GM11168 (cell line): ENCODE results near the gene BCO1.

Experiments
- in situ Hi-C: fragments of 300-500 bp; cut with MboI; formaldehyde crosslinking; loops from one replicate; pipeline ENCODE4 v1.12.0; 2022; ENCODE audit warnings: low sequenced_read_pairs; ENCODE audit not compliant: unreplicated experiment

The BCO1 gene

DNA sequence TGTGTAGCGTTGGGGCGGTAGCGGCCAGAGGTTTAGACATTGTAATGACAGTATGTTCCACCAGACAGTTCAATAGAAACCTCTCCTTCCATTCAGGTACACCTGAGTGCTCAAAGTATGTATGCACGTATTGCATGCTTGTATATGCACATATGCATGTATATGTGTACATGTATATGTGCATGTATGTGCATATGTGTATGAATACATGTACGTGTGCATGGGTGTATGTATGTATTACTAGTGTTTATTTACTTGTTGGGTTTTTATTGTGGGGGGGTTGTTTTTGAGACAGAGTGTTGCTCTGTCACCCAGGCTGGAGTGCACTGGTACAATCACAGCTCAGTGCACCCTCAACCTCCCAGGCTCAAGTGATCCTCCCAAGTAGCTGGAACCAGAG lies 30.0 kb downstream of the BCO1 start:
- in situ Hi-C loops = no loop called here

DNA sequence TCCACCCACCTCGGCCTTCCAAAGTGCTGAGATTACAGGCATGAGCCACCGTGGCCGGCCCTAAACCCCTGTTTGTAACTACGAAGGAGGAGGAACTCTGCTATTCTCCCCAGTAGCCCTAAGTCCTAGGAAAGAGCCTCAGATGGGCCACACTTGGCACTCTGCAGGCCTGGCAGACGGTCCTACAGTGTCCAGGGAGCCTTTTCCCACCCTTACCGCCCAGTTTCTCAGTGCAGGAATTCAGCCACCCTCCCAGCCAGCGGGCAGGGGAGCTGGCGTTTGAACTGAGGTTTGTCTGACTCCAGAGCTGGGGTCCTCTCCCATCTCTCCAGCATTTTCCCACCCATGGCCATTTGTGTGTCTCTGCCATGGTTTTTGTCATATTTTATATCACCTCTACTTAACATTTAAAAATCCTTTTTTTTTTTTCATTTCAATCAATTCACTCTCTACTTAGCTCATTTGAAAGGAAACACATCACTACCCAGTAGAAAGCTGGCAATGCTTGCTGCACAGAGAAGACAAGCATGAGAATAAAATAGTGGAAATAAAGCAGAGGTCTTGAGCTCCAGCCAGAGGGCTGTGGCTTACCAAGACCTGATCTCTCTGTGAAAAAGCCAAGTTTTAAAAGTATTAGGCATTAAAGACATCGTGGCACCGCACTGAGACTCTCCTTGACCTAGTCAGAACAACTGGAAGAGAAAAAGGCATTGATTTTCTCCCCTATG lies 34.9 kb downstream of the BCO1 start:
- in situ Hi-C loops = no loop called here

DNA sequence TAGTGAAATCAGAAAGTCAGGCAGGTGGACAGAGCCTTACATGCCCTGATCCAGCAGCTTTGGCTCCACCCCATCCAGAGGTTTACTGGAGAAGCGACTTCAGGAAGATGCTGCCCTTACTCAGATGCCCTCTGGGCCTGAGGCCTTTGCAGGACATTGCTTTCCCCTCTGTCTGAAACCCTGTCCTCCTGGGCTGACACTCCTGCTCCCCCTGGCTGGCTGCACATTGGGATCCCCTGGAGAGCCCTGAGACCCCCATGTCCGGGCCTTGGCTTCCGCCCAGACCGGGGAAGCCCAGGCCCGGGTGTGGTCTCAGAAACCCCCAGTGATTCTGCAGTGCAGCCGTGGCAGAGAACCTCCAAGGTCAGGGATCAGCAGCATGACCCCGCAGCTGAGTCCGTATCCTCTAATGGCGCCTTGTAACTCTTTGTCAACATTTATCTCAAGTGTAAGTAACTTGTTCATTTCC lies 36.6 kb downstream of the BCO1 start:
- in situ Hi-C loops = no loop called here

DNA sequence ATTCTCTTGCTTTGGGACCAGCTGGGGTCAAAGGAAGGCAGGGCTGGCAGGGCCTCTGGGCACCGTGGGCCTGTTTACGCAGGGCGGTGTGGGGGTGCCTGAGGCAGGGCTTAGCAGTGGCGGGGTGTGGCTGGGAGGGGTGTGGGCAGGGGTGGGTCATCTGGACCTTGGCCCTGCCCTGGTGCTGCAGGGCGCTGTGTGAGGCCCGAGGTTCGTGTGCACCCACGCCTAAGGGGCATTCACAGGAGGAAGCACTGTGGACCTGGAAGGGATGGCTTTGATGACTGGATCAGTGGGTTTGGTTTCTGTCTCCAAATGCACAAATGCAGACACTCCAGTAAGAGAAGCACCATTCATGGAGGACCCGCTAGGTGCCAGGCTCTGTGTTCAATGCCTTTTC lies 37.3 kb downstream of the BCO1 start:
- in situ Hi-C loops = no loop called here

DNA sequence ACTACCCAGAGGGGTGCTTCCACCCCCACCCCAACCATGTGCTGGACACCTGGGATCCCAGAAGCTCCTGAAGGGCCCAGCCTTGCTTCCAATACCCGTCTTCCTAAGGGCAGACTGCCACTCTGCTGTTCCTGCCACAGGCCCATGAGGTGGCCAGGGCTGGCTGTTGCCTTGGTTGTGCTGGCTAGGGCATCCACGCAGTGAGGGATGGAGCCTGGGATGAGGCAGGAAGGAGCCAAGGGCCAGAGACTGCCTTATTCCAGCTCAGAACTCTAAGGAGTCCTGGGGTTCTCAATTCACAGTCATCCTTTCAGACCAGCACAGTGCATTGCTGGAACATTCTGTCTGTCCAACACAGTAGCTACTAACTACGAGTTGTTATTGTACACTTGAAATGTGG lies 37.8 kb downstream of the BCO1 start:
- in situ Hi-C loops = no loop called here

DNA sequence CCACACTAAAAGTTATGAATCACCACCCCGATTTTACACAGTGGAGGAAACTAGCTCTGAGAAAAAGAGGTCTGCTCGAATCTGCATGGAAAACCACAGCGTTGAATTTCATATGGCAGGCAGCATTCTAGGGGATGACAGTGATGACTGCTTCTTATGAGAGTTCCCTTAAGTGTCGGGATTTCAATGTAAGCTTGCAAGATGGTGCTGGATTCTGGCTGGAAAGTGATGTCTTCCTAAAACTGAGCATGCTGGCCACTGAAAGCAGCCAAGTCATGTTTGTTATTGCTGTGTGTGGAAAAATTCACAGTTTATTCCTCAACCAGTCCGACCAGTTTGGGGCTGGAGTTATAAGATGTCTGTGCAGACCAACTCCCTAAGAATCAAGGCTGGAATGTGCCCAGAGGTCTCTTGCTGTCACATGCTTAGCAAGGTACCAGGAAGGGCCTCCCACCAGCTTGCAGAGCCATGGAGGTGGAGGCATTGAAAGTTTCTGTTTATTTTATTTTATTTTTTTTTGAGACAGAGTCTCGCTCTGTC lies 39.1 kb downstream of the BCO1 start:
- in situ Hi-C loops = no loop called here

DNA sequence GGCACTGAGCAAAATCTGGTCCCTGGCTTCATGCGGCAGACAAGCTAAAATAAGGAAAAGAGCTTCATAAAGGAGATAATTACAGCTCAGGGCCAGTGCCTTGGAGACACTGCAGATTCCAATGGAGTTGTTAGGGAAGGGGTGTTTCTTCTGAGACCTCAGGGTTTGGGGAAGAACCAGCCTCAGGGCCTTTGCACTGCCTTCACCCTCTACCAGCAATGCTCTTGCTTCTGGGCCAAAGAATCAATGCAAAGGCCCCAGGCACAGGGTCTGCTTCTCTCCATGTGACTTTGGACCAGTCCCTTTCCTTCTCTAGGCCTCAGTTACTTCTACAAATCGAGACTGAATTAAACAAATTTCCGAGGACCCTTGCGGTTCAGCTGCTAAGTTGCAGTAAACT lies 40.0 kb downstream of the BCO1 start:
- in situ Hi-C loops = no loop called here

DNA sequence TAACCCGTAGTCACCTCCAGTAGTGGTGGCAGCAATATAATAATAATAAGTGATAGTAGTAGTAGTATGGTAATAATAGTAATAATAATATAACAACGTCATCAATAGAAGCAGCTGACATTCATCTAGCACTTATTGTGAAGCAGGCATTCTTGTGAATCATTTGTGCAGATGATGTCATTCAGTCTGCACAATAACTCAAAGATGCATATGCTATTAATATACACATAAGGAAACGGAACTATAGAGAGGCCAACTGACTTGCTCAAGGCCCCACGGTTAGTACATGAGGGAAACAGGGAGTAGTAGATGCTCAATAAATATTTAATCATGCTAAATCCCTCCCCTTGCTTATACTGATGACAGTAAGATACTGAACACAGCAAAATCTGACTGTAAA lies 40.9 kb downstream of the BCO1 start:
- in situ Hi-C loops = no loop called here

DNA sequence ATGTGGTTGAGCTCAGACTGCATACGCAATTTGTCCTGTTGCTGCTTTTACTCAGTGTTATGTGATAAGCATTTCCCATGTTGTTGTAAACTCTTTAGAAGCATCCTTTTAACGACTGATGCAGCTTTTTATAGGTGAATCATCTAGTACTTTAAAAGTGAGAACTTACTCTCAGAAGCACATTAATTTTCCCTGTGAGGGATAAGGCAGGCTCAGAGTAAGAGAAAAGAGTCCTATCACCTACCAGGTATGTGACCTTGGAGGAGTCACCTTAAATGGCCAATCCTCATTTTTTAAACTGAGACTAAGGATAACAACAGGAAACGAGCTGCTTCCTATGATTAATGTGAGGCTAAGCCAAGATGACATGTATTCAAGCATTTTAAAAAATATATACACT lies 41.9 kb downstream of the BCO1 start:
- in situ Hi-C loops = no loop called here

DNA sequence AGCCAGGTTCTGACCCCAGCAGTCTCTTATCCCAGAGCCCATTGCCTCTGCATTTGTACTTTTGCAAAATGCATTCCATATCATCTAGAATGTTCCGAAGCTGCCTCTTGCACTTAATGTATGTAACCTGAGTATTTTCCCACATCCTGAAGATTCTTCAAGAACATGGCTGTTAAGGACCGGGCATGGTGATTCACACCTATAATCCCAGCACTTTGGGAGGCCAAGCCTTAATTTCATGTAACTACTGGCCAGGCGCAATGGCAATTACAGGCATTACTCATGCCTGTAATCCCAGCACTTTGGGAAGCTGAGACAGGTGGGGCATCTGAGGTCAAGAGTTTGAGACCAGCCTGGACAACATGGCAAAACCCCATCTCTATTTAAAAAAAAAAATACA lies 44.6 kb downstream of the BCO1 start:
- in situ Hi-C loops = no loop called here

DNA sequence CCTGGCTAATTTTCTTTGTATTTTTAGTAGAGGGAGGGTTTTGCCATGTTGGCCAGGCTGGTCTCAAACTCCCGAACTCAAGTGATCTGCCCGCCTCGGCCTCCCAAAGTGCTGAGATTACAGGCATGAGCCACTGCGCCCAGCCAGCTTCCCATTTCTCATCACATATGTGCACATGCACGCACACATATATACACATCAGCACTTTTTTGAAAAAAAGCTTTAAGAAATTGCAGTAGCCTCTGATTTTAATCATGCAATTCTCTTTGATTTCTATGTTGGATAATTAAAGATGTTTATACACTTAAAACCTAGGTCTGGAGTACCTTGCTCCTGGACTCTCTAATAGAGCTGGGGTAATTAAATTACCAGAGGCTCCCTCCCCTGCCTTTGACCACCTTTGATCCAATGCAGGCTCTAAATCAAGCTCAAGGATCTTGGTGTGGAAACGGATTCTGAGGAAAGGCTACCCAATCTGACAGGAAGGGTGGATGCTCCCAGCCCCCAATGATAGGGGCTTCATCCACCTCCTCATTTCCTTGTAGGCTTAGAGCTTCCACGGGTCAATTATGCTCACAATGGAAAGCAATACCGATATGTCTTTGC lies 46.6 kb downstream of the BCO1 start:
- in situ Hi-C loops = no loop called here

DNA sequence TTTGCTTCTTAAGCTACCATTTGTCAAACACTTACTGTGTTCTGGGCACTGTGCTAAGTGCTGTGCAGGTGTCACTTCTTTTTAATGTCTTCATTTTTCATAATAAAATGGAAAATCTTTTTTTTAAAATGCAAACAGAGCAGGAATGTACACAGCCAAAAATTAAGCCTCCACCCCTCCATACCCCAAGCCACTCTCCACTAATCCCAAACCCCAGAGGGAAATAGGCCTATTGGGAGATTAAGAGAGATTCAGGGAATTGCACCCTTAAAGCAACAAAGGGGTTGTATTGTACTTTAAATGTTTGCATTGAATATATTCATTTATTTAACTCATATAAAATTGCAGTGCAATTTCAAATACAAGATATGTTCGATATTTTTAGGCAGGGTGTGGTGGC lies 47.7 kb downstream of the BCO1 start:
- in situ Hi-C loops = no loop called here

DNA sequence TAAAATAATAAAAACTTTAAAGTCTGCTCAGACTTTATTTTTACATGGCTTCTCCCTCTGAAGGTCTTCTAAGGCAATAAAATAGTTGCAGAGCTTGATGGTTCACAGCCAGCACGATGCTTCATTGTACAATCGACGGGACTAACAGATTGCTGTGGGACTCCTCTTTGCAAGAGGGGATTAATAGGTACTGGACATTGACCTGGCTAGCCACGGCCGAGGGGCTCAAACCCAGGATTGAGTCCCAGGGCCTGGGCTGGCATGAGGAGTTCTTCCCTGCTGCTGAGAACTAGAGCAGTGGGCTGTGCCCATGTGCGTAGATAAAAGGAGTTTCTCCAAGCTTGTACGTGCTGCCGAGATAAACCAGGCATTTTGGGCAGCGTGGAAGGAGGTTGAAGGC lies 52.6 kb downstream of the BCO1 start:
- in situ Hi-C loops = no loop called here

DNA sequence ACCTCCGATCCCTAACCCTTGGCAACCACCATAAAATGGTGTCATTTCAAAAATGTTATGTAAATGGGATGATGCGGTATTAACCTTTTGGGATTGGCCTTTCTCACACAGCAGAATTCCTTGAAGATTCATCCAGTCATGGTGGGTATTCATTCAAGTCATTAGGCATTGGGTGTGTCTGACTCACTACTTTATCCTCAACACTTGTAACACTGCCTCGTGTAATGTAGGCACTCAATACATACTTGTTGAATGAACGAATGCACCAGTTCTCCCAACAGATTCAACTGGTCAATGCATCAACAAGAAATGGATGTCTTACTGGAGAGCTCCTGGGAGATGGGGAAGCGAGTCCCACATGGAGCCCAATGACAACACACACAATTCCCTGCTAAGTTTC lies 54.4 kb downstream of the BCO1 start:
- in situ Hi-C loops = no loop called here

DNA sequence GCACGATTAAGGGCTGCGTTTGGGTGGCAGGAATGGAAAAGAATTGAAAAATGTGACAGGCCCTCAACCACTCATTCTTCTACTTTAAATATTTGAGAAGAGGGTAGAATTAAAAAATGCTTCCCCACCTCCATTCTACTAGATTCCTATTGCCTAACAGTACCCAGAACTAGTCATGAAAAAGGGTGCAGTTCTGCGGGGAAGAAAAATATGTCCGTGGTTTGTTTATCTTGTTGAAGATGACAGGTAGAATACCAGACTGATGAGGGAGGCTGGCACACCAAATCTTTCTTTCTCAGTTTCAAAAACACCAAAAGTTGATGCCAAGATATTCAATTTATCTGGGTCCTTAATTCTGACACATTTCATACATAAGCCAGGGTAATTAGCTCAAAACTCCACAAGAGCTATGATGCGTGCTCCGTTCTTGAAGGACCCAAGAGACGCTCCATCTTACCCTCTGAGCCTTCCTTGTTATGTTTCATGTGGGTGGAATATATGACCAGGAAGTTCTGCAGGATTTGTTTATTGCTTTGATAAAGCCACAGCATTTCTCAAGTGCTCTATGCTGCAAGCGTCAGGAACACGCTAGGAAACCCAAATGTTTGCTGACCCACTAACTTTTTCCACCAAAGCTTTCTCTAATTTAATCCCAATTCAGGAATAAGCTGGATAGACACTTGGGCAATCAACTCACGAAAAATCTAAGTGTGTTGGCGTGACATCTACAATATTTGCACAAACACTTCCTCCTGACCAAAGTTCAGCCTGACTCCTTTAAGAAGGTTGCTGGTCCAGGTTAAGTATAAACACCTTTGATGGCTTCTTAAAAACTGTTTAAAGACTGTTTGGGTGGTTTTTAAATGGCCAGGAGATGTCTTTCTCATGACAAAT lies 55.7 kb downstream of the BCO1 start:
- in situ Hi-C loops = no loop called here

DNA sequence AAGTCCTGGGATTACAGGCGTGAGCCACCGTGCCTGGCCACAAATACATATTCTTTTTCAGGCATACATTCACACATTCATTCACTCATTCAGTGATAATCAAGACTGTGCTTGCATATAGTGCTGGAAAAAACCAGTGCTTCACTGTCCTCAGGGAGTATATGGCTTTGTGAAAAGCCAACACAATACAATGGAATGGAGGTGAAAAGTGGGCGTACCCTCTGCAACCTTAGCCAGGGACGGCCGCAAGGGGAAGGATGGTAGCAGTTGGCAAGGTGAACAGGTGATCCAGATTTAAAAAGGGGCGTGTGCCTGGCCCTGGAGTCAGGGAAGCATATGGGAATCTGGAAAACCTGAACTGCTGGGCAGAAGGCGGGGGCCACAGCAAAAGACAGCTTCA lies 58.1 kb downstream of the BCO1 start:
- in situ Hi-C loops = no loop called here

DNA sequence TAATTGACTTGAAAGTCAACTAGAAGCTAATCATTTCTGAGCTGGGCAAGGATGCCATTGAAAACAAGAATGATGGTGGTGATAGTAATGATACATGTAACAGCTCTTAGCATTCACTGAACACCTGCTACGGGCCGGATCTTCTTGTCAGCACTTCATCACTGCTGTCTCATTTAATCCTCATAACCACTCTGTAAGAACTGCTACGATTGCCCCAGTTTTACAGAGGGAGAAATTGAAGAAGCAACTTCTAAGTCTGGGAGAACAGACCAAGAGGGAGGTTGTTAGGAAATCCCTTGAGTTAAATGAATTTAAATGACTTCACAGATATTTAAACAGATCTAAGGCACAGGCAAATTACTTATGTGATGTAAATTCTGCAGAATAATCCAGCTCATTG lies 69.3 kb downstream of the BCO1 start:
- in situ Hi-C loops = no loop called here

DNA sequence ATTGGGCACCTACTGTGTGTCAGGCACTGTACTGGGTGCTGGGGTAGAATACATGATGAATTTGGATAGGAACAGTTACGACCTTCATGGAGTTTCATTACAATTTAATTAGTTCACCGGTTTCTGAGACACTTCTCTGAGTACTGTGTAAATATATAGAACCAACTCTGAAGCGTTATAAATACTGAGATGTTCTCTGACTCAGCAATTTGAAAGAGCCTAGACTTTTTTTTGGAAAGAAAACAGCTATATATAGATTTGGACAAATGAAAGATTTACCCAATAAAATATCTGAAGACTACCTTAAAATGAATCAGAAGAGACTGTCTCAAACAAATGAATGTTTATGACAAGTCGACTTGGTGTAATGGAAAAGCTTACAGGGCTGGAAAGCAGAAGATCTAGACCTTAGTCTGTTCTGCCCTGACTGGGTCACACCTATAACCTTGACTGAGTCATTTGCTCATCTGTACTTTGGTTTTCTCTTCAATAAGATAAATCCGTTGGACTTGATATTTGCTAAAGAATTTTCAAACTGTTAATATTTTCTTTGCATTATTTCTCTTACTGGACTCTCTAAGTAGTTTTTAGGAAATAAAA lies 71.7 kb downstream of the BCO1 start:
- in situ Hi-C loops = no loop called here

DNA sequence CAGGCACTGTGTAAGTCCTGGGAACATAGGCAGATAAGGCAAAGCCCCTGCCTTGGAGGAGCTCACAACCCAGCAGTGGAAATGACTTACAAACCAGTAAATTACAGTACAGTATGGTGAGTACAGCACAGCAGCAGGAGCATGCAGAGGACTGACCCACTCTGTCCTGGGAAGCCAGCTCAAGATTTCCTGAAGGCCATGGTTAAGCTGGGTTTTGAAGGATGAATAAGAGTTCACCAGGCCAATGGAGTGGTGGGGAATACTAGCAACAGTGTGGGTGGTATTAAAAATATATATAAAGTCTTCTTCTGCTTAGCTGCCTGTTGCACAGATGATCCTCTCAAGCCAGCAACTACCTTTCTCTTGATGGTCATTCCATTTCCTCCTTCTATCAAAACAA lies 73.3 kb downstream of the BCO1 start:
- in situ Hi-C loops = no loop called here

DNA sequence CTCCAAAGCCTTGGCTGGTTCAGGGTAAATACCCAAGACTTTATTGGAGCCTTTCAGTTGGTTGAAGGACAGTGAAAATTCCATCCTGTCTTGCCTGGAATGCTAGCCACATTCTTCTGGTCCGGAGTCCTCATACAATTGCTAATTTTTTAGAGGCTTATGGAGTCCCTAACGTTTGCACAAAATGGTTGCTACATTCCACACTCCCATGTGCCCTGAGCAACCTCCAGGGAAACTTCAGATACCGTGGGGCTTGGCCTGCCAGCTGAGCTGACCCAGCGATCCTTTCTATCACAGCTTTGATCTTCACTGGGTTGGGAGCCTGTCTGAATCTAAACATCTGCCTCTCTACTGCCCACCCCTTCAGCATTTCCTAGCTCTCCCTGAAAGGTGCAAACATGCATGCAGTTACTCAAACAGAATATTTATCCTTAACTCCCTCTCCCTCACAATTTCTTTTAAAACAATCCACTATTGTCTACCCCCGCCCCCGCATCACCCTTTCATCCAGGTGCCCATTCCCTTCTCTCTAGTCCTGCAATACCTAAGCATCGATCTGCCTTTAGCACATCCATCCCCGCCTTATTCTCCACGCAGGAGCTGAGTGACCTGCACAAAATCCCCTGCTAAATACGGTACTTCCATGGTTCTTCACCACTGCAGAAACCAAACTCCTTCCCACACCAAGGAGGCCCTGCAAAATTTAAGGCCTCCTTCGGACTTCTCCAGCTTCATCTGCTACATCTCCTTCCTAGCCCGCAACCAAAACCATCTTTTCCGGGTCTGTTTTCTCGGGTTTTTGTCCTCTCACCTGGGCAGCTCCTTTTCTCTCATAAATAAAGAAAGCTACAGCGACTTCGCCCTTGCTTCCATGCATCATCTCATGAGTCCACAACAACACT lies 75.5 kb downstream of the BCO1 start:
- in situ Hi-C loops = no loop called here
